Type B pancreatic cell (in vitro differentiated cells): ENCODE measurements around the gene CDC37L1. TPM values are rescaled to one million over a fixed set of nuclear protein-coding genes. Genes with fewer than 3 reads are reported as not detected.

Experiments used
- DNase-seq: peaks from one replicate; pipeline ENCODE4 v3.0.0; 2021; ENCODE audit warnings: mixed read lengths; ENCODE audit not compliant: unreplicated experiment; ENCODE audit errors: extremely low spot score
- H3K27ac Mint-ChIP-seq: 2 replicates; pipeline ENCODE4 v1.8.0; 2021; ENCODE audit warnings: mild to moderate bottlenecking, mixed read lengths
- H3K27me3 Mint-ChIP-seq: 2 replicates; pipeline ENCODE4 v1.8.0; 2021; ENCODE audit warnings: mixed read lengths
- H3K36me3 Mint-ChIP-seq: 2 replicates; pipeline ENCODE4 v1.8.0; 2021; ENCODE audit warnings: mixed read lengths
- H3K4me1 Mint-ChIP-seq: one replicate; pipeline ENCODE4 v1.8.0; 2021; ENCODE audit warnings: mixed read lengths; ENCODE audit not compliant: unreplicated experiment
- H3K4me3 Mint-ChIP-seq: 2 replicates; pipeline ENCODE4 v1.8.0; 2021; ENCODE audit warnings: mild to moderate bottlenecking, mixed read lengths
- H3K9me3 Mint-ChIP-seq: 2 replicates; pipeline ENCODE4 v1.8.0; 2021; ENCODE audit warnings: mixed read lengths
- total RNA-seq: library from RNA; stranded (reverse); gene quantifications from 2 replicates; pipeline ENCODE4 v1.2.1, GENCODE V29; 2021; ENCODE audit warnings: low replicate concordance
- TF ChIP-seq, protein P1 (sequence below): fragments of 200-600 bp; sonication (generic); conservative IDR thresholded peaks from 2 replicates; pipeline ENCODE4 v1.5.0; 2021; ENCODE audit warnings: antibody characterized with exemption, mild to moderate bottlenecking

The CDC37L1 gene
- total RNA-seq, 1 donor from 2014 or later, result 13.2 TPM

DNA sequence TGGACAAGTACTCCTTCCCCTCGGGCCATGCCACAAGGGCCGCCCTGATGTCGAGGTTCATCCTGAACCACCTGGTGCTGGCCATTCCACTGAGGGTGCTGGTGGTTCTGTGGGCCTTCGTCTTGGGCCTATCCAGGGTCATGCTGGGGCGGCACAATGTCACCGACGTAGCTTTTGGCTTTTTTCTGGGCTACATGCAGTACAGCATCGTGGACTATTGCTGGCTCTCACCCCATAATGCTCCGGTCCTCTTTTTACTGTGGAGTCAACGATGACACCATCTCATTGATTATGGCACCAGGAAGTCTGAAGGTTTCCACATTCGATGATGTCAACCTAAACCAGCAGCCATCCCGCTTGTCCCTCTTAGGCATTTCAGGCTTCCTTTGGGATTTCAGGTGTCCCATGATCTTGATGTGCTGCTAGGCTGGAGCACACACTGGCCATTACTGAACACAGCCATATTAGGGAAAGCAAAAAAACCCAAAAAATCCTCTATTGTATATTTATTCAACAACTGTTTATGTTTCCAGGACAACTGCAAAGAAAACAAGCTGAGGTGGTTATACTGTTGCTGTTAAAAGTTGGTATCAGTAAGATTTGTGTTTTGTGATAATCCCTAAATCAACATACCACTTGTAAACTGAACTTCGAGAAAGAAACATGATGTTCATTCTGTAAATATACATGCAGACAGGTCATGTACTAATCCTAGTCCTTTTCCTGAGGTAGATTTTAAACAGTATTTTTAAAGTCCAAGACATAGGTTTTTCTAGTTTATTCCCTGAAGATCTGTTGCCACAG is 16.2 kb upstream of the CDC37L1 start:
- H3K4me1 Mint-ChIP-seq, result peaks cover 37% of the 10 kb centered on the region

DNA sequence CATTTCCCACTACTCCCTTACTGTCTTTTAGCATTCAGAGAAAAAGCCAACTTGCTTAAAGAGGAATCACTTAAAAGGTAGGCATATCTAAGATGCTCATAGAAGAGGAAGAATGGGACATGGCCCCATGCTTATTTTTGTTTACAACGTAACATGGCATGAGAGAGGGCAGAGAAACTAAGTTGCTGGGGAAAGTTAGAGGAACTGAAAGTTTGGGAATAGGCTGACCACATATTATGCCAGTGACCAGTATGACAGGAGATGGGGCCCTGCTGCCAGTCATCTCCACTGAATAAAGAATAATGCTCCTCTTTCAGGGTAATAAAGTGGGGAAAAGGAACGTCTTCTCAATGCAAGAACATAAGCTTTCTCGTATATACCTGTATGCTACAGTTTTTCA is 15.4 kb upstream of the CDC37L1 start:
- no peaks in the 10 kb centered on the region for H3K36me3 Mint-ChIP-seq
- no peaks in the 10 kb centered on the region for H3K9me3 Mint-ChIP-seq
- peak overlapping the region; percentile 32 for H3K27ac Mint-ChIP-seq
- TF ChIP-seq, protein P1, sequence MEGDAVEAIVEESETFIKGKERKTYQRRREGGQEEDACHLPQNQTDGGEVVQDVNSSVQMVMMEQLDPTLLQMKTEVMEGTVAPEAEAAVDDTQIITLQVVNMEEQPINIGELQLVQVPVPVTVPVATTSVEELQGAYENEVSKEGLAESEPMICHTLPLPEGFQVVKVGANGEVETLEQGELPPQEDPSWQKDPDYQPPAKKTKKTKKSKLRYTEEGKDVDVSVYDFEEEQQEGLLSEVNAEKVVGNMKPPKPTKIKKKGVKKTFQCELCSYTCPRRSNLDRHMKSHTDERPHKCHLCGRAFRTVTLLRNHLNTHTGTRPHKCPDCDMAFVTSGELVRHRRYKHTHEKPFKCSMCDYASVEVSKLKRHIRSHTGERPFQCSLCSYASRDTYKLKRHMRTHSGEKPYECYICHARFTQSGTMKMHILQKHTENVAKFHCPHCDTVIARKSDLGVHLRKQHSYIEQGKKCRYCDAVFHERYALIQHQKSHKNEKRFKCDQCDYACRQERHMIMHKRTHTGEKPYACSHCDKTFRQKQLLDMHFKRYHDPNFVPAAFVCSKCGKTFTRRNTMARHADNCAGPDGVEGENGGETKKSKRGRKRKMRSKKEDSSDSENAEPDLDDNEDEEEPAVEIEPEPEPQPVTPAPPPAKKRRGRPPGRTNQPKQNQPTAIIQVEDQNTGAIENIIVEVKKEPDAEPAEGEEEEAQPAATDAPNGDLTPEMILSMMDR, result no peak
- H3K27me3 Mint-ChIP-seq, result peaks cover 7% of the 10 kb centered on the region
- no peak for DNase-seq
- peaks cover 37% of the 10 kb centered on the region for H3K4me1 Mint-ChIP-seq
- H3K4me3 Mint-ChIP-seq, result peak overlapping the region; percentile 90

More for the DNA sequence above, 16.2 kb upstream of the CDC37L1 start:
- TF ChIP-seq, protein P1, result no peak
- Mint-ChIP-seq H3K9me3 (no peaks in the 10 kb centered on the region), H3K27ac (peak overlapping the region; percentile 93), H3K27me3 (peaks cover 3% of the 10 kb centered on the region), H3K36me3 (no peaks in the 10 kb centered on the region), H3K4me3 (peak overlapping the region; percentile 90)
- DNase-seq, result no peak

DNA sequence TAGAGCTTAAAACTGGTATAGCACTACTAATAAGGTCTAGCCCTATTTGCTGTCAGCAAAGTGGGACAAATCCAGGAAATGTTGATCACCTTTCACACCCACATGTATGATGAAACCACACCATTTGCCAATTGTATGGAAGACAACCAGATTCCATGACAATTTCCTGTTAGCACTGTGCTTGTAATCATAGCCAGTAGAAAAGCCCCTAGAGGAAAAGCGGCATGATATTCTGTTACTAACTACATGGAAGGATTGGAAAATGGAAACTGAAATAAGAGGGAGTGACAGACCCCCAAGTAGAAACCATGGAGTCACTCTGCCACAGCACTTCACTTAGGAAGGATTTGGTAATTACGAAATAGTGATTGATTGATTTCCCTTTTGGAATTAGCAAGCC is 14.0 kb upstream of the CDC37L1 start:
- peak overlapping the region; percentile 90 for H3K4me3 Mint-ChIP-seq
- TF ChIP-seq, protein P1, result no peak
- H3K27me3 Mint-ChIP-seq, result peaks cover 7% of the 10 kb centered on the region

DNA sequence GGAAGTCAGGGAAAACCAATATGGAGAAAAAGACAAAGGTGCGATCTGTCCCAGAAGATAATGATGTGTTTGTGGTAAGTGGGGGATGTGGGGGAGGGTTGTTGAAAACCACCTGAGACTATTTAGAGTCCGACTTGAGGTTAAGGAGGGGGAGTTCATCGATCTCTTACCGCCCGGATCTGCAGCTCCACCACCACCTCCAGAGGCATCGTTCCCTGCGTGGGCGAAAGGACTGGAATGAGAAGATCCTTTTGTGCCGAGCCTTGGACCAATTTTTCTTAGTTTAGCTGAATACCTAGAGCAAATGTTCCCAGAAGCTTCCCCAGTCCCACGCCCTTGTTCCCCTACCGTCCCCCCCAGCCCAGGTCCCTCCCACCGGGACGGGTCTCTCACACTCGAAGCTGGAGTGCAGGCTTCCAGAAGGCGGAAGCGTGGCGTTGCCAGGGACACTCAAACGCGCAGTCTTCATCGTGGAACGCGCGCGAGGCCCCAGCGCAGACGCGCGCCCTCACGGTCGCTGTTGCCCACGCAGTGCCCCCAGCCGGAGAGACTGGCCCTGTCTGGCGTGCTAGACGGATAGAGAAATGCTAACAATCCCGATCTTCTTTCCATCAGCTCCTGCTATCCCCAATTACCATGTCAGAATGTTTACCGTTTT is 13.2 kb upstream of the CDC37L1 start, which contains the start of gene SPATA6L:
Gene SPATA6L (minus strand): TSS at position 439 of the 658 bp plus-strand sequence. CDS start 230 bp downstream, at position 209.
- peaks cover 37% of the 10 kb centered on the region for H3K4me1 Mint-ChIP-seq
- no peak for DNase-seq
- H3K4me3 Mint-ChIP-seq, result peak within 1 kb of the TSS; percentile 90
- TF ChIP-seq, protein P1, result peak; percentile 17
- H3K9me3 Mint-ChIP-seq, result no peaks in the 10 kb centered on the region
- peaks cover 7% of the 10 kb centered on the region for H3K27me3 Mint-ChIP-seq
- no peaks in the 10 kb centered on the region for H3K36me3 Mint-ChIP-seq
- H3K27ac Mint-ChIP-seq, result peak within 1 kb of the TSS; percentile 83

More for the DNA sequence above, 14.0 kb upstream of the CDC37L1 start:
- Mint-ChIP-seq H3K4me1 (peaks cover 37% of the 10 kb centered on the region), H3K27ac (peak overlapping the region; percentile 83), H3K36me3 (no peaks in the 10 kb centered on the region), H3K9me3 (no peaks in the 10 kb centered on the region)
- DNase-seq, result no peak

DNA sequence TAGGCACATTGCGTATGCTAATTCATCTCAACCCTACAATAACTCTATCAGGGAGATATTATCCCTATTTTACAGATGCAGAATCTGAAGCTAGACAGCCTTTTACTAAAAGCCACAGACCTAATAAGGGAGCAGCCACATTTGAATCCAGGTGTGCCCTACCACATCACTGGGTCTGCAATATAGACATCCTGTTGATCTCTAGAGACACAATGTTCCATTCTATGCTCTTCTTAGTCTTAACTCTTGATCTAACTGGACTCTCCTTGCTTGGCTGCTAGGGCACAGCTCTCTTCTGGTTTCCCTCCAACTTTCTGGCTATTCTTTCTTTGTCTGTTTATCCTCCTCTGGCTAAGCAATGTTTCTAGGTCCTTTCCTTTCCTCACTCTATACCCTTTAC is 11.7 kb upstream of the CDC37L1 start:
- Mint-ChIP-seq H3K27me3 (peaks cover 4% of the 10 kb centered on the region), H3K4me1 (peaks cover 32% of the 10 kb centered on the region), H3K27ac (no peak overlapping the region), H3K36me3 (no peaks in the 10 kb centered on the region), H3K9me3 (no peaks in the 10 kb centered on the region), H3K4me3 (peak overlapping the region; percentile 13)
- TF ChIP-seq, protein P1, result no peak
- DNase-seq, result no peak
